ENCODE measurements around the gene RBMS2. TPM values are rescaled to one million over a fixed set of nuclear protein-coding genes. Genes with fewer than 3 reads are reported as not detected.

Gene RBMS2
- total and polyA plus RNA-seq, 9 of the 15 experiments (the other 6 are each of a cell fraction or from before 2014, with no cell fraction given) = 0.08 to 10.5 (median 0.31) TPM

- no peak overlapping the region for H3K9ac ChIP-seq (ENCODE audit: insufficient read depth in 1 of 2, low read depth in 2 of 2, low read length in 2 of 2)
- H2AFZ ChIP-seq (ENCODE audit: low read depth, low read length) = no peak overlapping the region
- H3K36me3 ChIP-seq (ENCODE audit: control insufficient read depth, insufficient read depth, low read length) = no peaks in the 10 kb centered on the region
- H4K20me1 ChIP-seq (replicated peaks; ENCODE audit: control insufficient read depth, insufficient read depth, low read length) = no peaks in the 10 kb centered on the region
- no peaks in the 10 kb centered on the region for H3K79me2 ChIP-seq (ENCODE audit: control insufficient read depth, insufficient read depth, low read length)
- H3K9me1 ChIP-seq (ENCODE audit: control insufficient read depth, insufficient read depth, low read length) = no peaks in the 10 kb centered on the region
- H3K4me2 ChIP-seq (ENCODE audit: insufficient read depth, low read length) = no peak overlapping the region
- H3K27me3 ChIP-seq (ENCODE audit: control insufficient read depth in 2 of 2, insufficient read depth in 2 of 2, low read length in 2 of 2) = peaks cover 0 to 2% of the 10 kb centered on the region in 2 experiments; a peak in 2 of 5 replicates
- intact Hi-C loops (cut with micrococcal nuclease) (no loop called here), in situ Hi-C loops (cut with MboI) (no loop called here)
- POLR2A ChIA-PET = interaction anchor here (0.8 kb wide), 1 partner anchor 57 kb away, joined by 3 read pairs; no protein-coding TSS in a partner anchor
- no peak overlapping the region for H3K27ac ChIP-seq (ENCODE audit: extremely low read depth, low read depth, low read length)
- no peak for TF ChIP-seq SRF (CRISPR knock-in tag; IDR thresholded peaks at IDR 0.05)
- TF ChIP-seq MCM2 (IDR thresholded peaks at IDR 0.05; ENCODE audit: low read depth) = no peak
- TF ChIP-seq RBM34 (IDR thresholded peaks at IDR 0.05; ENCODE audit: borderline replicate concordance, insufficient read depth, low read length) = no peak
- 0 out of 2 replicates have a peak, but pooled peaks have one; percentile 19 for TF ChIP-seq CEBPB (tag; IDR thresholded peaks at IDR 0.05)
- CTCF ChIA-PET (ENCODE audit: low intra/inter-chr PET ratio) = no interaction called here
- ATAC-seq (no peak), FAIRE-seq (no peak), DNase-seq (ENCODE audit: extremely low read depth in 1 of 4, low spot score in 3 of 4) (no peak)
- BruUV-seq (replicated peaks) = no TSS peak
- H3K9me3 ChIP-seq (replicated peaks; ENCODE audit: control insufficient read depth, insufficient read depth, low read depth, low read length) = no peaks in the 10 kb centered on the region
- 19% methylated on average over 4 of the region's 4 CpGs for WGBS (ENCODE audit: insufficient coverage, low coverage, missing lambda C conversion rate)
- no peak overlapping the region for H3K4me3 ChIP-seq
- no peaks in the 10 kb centered on the region for H3K4me1 ChIP-seq (replicated peaks in 1 of 2; ENCODE audit: control insufficient read depth in 2 of 2, insufficient read depth in 2 of 2, low read length in 2 of 2)
Observed at GRCh38 chr12:56529656-56530055, 8.0 kb downstream of the RBMS2 start.

- no peak overlapping the region for H3K27ac ChIP-seq (ENCODE audit: extremely low read depth, low read depth, low read length)
- H3K9me3 ChIP-seq (replicated peaks; ENCODE audit: control insufficient read depth, insufficient read depth, low read depth, low read length) = no peaks in the 10 kb centered on the region
- in situ Hi-C loops (cut with MboI) (no loop called here), intact Hi-C loops (cut with micrococcal nuclease) (no loop called here)
- no peak overlapping the region for H2AFZ ChIP-seq (ENCODE audit: low read depth, low read length)
- H3K79me2 ChIP-seq (ENCODE audit: control insufficient read depth, insufficient read depth, low read length) = no peaks in the 10 kb centered on the region
- no peaks in the 10 kb centered on the region for H3K4me1 ChIP-seq (replicated peaks in 1 of 2; ENCODE audit: control insufficient read depth in 2 of 2, insufficient read depth in 2 of 2, low read length in 2 of 2)
- no peak overlapping the region for H3K4me3 ChIP-seq
- CTCF ChIA-PET (ENCODE audit: low intra/inter-chr PET ratio) = no interaction called here
- H3K36me3 ChIP-seq (ENCODE audit: control insufficient read depth, insufficient read depth, low read length) = no peaks in the 10 kb centered on the region
- no peak for FAIRE-seq
- no TSS peak for BruUV-seq (replicated peaks)
- ATAC-seq = no peak
- no peak overlapping the region for H3K9ac ChIP-seq (ENCODE audit: insufficient read depth in 1 of 2, low read depth in 2 of 2, low read length in 2 of 2)
- no peaks in the 10 kb centered on the region for H3K9me1 ChIP-seq (ENCODE audit: control insufficient read depth, insufficient read depth, low read length)
- 16% methylated on average over 7 of the region's 7 CpGs for WGBS (ENCODE audit: insufficient coverage, low coverage, missing lambda C conversion rate)
- H3K27me3 ChIP-seq (ENCODE audit: control insufficient read depth in 2 of 2, insufficient read depth in 2 of 2, low read length in 2 of 2) = peaks cover 0 to 3% of the 10 kb centered on the region in 2 experiments; a peak in 2 of 5 replicates
- DNase-seq (ENCODE audit: extremely low read depth in 1 of 4, low spot score in 3 of 4) = no peak
- H3K4me2 ChIP-seq (ENCODE audit: insufficient read depth, low read length) = no peak overlapping the region
- H4K20me1 ChIP-seq (replicated peaks; ENCODE audit: control insufficient read depth, insufficient read depth, low read length) = no peaks in the 10 kb centered on the region
- POLR2A ChIA-PET = interaction anchor here (2.8 kb wide), 1 partner anchor 8 kb away, joined by 9 read pairs; the partner anchor contains the start of gene RBMS2
- TF ChIP-seq MCM2 (IDR thresholded peaks at IDR 0.05; ENCODE audit: low read depth) (no peak), NCOA4 (IDR thresholded peaks at IDR 0.05; ENCODE audit: partially characterized antibody) (no peak), BRD4 (IDR thresholded peaks at IDR 0.05) (no peak), SREBF1 (IDR thresholded peaks at IDR 0.05; ENCODE audit: borderline replicate concordance, low read depth, low read length) (no peak), PHB2 (IDR thresholded peaks at IDR 0.05; ENCODE audit: low read depth) (no peak), ARNT (IDR thresholded peaks at IDR 0.05) (no peak), BCOR (IDR thresholded peaks at IDR 0.05) (no peak), SNIP1 (IDR thresholded peaks at IDR 0.05; ENCODE audit: low read depth) (no peak), TGIF2 (CRISPR knock-in tag; IDR thresholded peaks at IDR 0.05) (no peak), SAP30 (IDR thresholded peaks at IDR 0.05; ENCODE audit: borderline replicate concordance, insufficient read depth, low read depth, low read length, poor library complexity, severe bottlenecking) (no peak), HMGN3 (IDR thresholded peaks at IDR 0.05; ENCODE audit: borderline replicate concordance, extremely low read depth, insufficient read length, low read depth, low read length) (no peak), RCOR1 (IDR thresholded peaks at IDR 0.05; ENCODE audit: borderline replicate concordance in 1 of 2, low read depth in 2 of 2, low read length in 2 of 2) (no peak), POLR2A (conservative IDR thresholded peaks at IDR 0.05) (no peak), ZNF785 (CRISPR knock-in tag; IDR thresholded peaks at IDR 0.05) (no peak)
Observed at GRCh38 chr12:56530390-56531055, 8.9 kb downstream of the RBMS2 start.

Measured in K562 (cell line).